22Rv1 (cell line): ENCODE data around the gene PPP2R1A.

Experiments
- H3K27ac ChIP-seq: fragments of 450-650 bp; 2 replicates; pipeline ENCODE4 v1.5.1; 2017
- ZFX ChIP-seq: fragments of 450-650 bp; IDR thresholded peaks from 2 replicates; pipeline ENCODE4 v1.6.1; 2017; ENCODE audit warnings: antibody characterized with exemption, borderline replicate concordance
- TF ChIP-seq, protein P1 (sequence below): fragments of 450-650 bp; IDR thresholded peaks from 2 replicates; pipeline ENCODE4 v1.5.1; 2017; ENCODE audit warnings: mild to moderate bottlenecking

Gene PPP2R1A

DNA sequence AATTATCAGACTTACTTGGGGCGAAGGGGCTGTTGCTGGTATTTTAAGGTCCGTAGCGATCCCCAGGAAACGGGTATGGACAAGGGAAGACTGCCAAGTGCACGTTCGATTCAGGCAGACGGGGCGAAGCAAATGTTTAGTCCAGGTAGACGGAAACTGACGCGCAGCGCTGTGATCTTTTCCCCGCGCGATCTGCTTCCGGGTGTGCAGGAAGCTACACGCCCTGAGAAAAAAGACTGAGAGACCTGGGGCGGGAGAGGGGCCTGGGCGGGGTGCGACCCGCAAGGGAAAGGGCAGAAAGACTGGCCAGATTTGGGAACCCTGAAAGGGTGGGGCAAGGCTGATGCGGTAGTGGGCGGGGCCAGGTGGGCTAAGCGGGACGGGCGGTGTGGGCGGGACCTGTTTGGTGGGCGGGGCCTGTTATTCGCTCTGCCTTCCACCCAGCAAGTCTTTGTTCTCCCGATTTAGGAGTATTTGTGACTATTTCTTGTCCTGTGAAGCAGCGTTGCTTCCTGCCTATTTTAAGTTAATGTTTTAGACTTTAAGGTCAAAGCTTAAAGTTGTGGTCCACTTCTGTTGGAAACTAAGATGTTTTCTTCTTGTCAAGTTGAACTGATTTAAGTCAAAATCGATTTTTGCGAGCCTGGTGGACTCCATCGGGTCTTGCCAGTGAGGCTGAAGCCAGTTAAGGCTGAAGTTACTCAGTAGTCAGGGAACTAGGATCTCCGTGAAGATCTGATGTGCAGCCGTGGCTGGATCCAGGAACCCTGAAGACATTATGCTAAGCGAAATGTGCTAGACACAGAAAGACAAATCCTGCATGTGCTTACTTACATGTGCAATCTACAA is 18.3 kb upstream of the PPP2R1A start, which contains the start of gene ZNF836:
Gene ZNF836, minus strand, starts transcription at position 301 of the 849 bp plus-strand sequence. CDS start 3,549 bp downstream, outside the sequence.
- peak within 1 kb of the TSS; percentile 68 for H3K27ac ChIP-seq
- no peak for TF ChIP-seq ZFX
- TF ChIP-seq, protein P1, sequence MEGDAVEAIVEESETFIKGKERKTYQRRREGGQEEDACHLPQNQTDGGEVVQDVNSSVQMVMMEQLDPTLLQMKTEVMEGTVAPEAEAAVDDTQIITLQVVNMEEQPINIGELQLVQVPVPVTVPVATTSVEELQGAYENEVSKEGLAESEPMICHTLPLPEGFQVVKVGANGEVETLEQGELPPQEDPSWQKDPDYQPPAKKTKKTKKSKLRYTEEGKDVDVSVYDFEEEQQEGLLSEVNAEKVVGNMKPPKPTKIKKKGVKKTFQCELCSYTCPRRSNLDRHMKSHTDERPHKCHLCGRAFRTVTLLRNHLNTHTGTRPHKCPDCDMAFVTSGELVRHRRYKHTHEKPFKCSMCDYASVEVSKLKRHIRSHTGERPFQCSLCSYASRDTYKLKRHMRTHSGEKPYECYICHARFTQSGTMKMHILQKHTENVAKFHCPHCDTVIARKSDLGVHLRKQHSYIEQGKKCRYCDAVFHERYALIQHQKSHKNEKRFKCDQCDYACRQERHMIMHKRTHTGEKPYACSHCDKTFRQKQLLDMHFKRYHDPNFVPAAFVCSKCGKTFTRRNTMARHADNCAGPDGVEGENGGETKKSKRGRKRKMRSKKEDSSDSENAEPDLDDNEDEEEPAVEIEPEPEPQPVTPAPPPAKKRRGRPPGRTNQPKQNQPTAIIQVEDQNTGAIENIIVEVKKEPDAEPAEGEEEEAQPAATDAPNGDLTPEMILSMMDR = no peak

DNA sequence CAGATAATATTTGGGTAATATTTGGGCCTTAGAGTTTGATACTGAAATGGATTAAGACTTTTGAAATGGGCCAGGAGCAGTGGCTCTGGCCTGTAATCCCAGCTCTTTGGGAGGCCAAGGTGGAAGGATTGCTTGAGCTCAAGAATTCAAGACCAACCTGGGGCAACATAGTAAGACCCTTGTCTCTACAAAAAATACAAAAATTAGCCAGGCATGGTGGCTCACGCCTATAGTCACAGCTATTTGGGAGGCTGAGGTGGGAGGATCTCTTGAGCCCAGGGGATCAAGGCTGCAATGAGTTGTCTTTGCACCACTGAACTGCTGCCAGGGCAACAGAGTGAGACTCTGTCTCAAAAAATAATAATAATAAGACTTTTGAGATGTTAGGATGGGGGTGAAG is 17.5 kb upstream of the PPP2R1A start:
- TF ChIP-seq, protein P1 = no peak
- TF ChIP-seq ZFX = no peak

DNA sequence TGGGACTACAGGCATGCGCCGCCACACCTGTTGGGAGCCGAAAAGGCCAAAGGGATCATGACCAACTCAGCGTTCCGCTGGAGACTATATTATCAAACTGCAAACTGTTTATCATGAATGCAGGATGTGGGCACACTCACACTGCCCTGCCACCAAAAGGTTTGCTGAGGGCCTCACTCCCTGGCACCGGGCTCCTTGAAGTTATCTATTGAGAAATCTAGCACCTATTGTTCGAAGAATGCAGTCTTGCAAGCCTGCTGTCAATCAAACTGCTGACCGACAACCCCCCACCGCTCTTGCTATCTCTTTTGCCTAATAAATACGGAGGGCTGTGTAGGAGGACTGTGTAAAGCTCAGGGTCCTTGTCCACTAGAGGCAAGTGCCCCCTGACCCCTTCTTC is 13.3 kb upstream of the PPP2R1A start:
- H3K27ac ChIP-seq = no peak overlapping the region

More for the DNA sequence above, 17.5 kb upstream of the PPP2R1A start:
- peak overlapping the region; percentile 68; the same call in 1 of the 2 replicates for H3K27ac ChIP-seq

DNA sequence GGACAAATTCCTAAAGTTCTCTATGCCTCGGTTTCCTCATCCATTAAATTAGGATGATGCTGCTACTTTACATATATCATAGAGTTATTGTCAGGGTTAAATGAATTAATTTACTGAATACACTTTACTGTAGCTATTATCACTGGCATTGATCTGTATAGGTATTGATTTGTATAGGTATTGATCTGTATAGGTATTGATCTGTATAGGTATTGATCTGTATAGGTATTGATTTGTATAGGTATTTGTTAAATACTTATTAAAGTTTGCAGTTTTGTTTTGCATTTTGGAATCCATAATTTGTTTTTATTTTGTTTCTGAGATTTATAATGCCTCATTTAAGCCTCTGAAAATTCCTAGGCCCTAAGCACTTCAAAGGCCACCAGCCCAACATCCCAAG is 2.4 kb upstream of the PPP2R1A start:
- TF ChIP-seq, protein P1 = no peak
- TF ChIP-seq ZFX = no peak
- H3K27ac ChIP-seq = no peak overlapping the region

More for the DNA sequence above, 13.3 kb upstream of the PPP2R1A start:
- TF ChIP-seq, protein P1 = no peak
- TF ChIP-seq ZFX = no peak

DNA sequence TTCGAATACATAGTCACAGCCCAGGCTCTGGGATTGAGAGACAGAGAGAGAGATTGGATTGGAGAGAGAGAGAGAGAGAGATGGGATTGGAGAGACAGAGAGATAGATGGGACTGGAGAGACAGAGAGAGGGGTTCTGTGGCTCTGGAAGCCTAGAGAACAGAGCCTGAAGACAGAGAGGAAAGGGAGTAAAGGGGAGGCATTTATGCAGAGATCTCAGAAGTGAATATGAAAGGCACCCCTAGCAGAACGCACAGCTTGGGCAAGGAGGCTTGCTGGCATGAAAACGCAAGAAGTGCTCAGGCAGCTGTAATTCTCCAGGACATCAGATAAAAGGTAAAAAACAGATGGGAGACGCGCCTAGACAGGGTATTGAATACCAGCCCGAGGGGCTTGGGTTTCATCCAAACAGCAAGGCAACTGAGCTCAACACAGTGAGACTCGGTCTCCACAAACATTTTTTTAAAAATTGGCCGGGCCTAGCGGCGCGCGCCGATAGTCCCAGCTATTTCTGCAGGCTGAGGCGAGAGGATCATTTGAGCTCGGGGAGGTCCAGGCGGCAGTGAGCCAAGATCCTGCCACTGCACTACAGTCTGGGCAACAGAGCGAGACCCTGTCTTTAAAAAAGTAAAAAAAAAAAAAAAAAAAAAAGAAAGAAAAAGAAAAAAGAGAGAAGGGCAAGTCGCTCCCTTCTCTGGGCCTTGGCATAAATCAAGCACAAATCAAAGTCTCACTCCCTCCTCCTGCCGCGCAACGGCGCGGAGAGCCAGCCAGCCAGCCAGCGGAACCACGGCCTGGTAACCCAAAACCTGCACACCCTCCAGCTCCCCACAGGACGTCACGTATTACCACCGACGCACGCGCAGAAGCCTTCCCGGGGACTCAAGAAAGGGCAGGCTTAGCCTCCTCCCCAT is 774 bp upstream of the PPP2R1A start:
- TF ChIP-seq, protein P1 = no peak; the same call in 1 of the 2 replicates
- TF ChIP-seq ZFX = no peak

DNA sequence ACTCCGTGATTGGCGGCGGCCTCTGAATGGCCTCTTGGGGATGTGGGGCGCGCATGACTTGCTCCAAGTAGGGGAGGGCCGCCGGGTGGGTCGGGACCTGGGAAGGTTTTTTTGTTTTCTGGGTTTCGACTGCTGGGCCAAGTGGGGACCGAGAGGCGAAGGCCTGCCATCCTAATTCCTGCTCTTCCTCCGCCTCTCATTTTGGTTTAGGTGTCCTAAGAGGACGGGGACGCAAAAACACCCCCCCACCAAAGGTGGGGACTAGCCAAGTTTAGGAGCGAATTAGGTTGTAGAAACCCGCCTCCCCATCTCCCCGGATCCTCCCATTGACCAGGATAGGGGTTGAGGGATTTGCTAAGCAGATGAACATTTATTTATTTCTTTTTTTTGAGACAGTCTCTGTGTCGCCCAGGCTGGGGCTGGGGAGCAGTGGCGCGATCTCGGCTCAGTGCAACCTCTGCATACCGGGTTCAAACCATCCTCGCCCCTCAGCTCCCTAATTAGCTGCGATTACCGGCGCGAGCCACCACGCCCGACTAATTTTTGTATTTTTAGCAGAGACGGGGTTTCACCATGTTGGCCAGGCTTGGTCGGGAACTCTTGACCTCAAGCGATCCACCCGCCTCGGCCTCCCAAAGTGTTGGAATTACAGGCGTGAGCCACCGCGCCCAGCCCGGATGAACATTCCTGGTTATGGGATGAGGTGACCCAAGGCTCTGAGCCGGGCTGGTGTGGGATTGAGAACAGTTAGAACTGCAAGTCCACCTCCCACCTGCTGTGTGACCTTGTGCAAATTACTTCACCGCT is 838 bp downstream of the PPP2R1A start:
- H3K27ac ChIP-seq = peak overlapping the region; percentile 84
- TF ChIP-seq, protein P1 = no peak

More for the DNA sequence above, 774 bp upstream of the PPP2R1A start:
- H3K27ac ChIP-seq = peak overlapping the region; percentile 84
